ENCODE results near the gene KCNE4. TPM values are rescaled to one million over a fixed set of nuclear protein-coding genes. Genes with fewer than 3 reads are reported as not detected.

KCNE4 gene
- total RNA-seq, 6 experiments from 2014 or later = 4.6 to 10.5 (median 5.0) TPM

- no peak overlapping the region for H3K27ac Mint-ChIP-seq
- peaks cover 80% of the 10 kb centered on the region for H3K4me1 Mint-ChIP-seq (ENCODE audit: low read depth)
- no peak overlapping the region for H3K4me3 Mint-ChIP-seq
Measured at GRCh38 chr2:223055140-223055539, 3.1 kb downstream of the KCNE4 start.

GRCh38 chr2:223055836-223056235, 3.8 kb downstream of the KCNE4 start:
- H3K36me3 Mint-ChIP-seq (ENCODE audit: low read depth) = peaks cover 20% of the 10 kb centered on the region
- DNase-seq = no peak
- no peaks in the 10 kb centered on the region for H3K27me3 Mint-ChIP-seq (ENCODE audit: insufficient read depth)
- H3K4me3 Mint-ChIP-seq = no peak overlapping the region
- H3K27ac Mint-ChIP-seq = 0 out of 2 replicates have a peak overlapping the region, but pooled peaks have one; percentile 6
- H3K4me1 Mint-ChIP-seq (ENCODE audit: low read depth) = peaks cover 80% of the 10 kb centered on the region
- TF ChIP-seq CTCF (IDR thresholded peaks at IDR 0.05) = no peak
- H3K9me3 Mint-ChIP-seq = no peaks in the 10 kb centered on the region

More at GRCh38 chr2:223055140-223055539, 3.1 kb downstream of the KCNE4 start:
- Mint-ChIP-seq H3K36me3 (ENCODE audit: low read depth) (peaks cover 20% of the 10 kb centered on the region), H3K9me3 (no peaks in the 10 kb centered on the region), H3K27me3 (ENCODE audit: insufficient read depth) (no peaks in the 10 kb centered on the region)
- DNase-seq = no peak
- no peak for TF ChIP-seq CTCF (IDR thresholded peaks at IDR 0.05)

- no peak for TF ChIP-seq CTCF (IDR thresholded peaks at IDR 0.05)
- Mint-ChIP-seq H3K4me3 (no peak overlapping the region), H3K27ac (no peak overlapping the region), H3K27me3 (ENCODE audit: insufficient read depth) (no peaks in the 10 kb centered on the region), H3K4me1 (ENCODE audit: low read depth) (peaks cover 80% of the 10 kb centered on the region), H3K9me3 (no peaks in the 10 kb centered on the region), H3K36me3 (ENCODE audit: low read depth) (peaks cover 20% of the 10 kb centered on the region)
- no peak for DNase-seq
Measured at GRCh38 chr2:223056701-223057418, 4.9 kb downstream of the KCNE4 start.

- Mint-ChIP-seq H3K4me3 (no peak overlapping the region), H3K9me3 (no peaks in the 10 kb centered on the region), H3K36me3 (ENCODE audit: low read depth) (peaks cover 20% of the 10 kb centered on the region), H3K4me1 (ENCODE audit: low read depth) (peaks cover 80% of the 10 kb centered on the region), H3K27ac (no peak overlapping the region), H3K27me3 (ENCODE audit: insufficient read depth) (no peaks in the 10 kb centered on the region)
- DNase-seq = no peak
- TF ChIP-seq CTCF (IDR thresholded peaks at IDR 0.05) = no peak
Measured at GRCh38 chr2:223057569-223057968, 5.6 kb downstream of the KCNE4 start.

GRCh38 chr2:223058952-223059716, 7.1 kb downstream of the KCNE4 start:
- H3K4me1 Mint-ChIP-seq (ENCODE audit: low read depth) = peaks cover 82% of the 10 kb centered on the region
- peaks cover 12% of the 10 kb centered on the region for H3K36me3 Mint-ChIP-seq (ENCODE audit: low read depth)
- H3K4me3 Mint-ChIP-seq = no peak overlapping the region
- no peak overlapping the region for H3K27ac Mint-ChIP-seq
- TF ChIP-seq CTCF (IDR thresholded peaks at IDR 0.05) = no peak
- no peak for DNase-seq
- H3K9me3 Mint-ChIP-seq = no peaks in the 10 kb centered on the region
- H3K27me3 Mint-ChIP-seq (ENCODE audit: insufficient read depth) = no peaks in the 10 kb centered on the region
